HEK293 (cell line): Measurements from ENCODE around the gene CERS5.

Source experiments
- BCL11A ChIP-seq: fragments of 450-650 bp; formaldehyde crosslinking; IDR thresholded peaks from 2 replicates; pipeline ENCODE4 v1.5.1; 2016; ENCODE audit warnings: low read depth, missing biosample characterization, missing genetic modification characterization
- BCL11B ChIP-seq: fragments of 450-650 bp; formaldehyde crosslinking; IDR thresholded peaks from 2 replicates; pipeline ENCODE4 v1.5.1; 2016; ENCODE audit warnings: low read depth, missing biosample characterization, missing genetic modification characterization
- ZNF350 ChIP-seq: fragments of 450-650 bp; formaldehyde crosslinking; IDR thresholded peaks from 2 replicates; pipeline ENCODE4 v1.5.0; 2017; ENCODE audit warnings: missing biosample characterization, mild to moderate bottlenecking, missing genetic modification characterization
- ZNF37A ChIP-seq: fragments of 450-650 bp; IDR thresholded peaks from 2 replicates; pipeline ENCODE4 v1.5.1; 2018; ENCODE audit warnings: missing biosample characterization, missing genetic modification characterization
- ZNF423 ChIP-seq: fragments of 450-650 bp; formaldehyde crosslinking; IDR thresholded peaks from 2 replicates; pipeline ENCODE4 v1.5.1; 2016; ENCODE audit warnings: missing biosample characterization, missing genetic modification characterization
- TF ChIP-seq, protein P1 (sequence below): fragments of 450-650 bp; formaldehyde crosslinking; IDR thresholded peaks from 2 replicates; pipeline ENCODE4 v1.5.1; 2016; ENCODE audit warnings: missing biosample characterization, missing genetic modification characterization
- TF ChIP-seq, protein P2 (sequence below): fragments of 450-650 bp; formaldehyde crosslinking; IDR thresholded peaks from 2 replicates; pipeline ENCODE4 v1.5.1; 2016; ENCODE audit warnings: missing biosample characterization, missing genetic modification characterization, low read depth
- TF ChIP-seq, protein P3 (sequence below): IDR thresholded peaks from 2 replicates; pipeline ENCODE4 v1.6.1; 2011; ENCODE audit warnings: mild to moderate bottlenecking, low read depth, low read length, borderline replicate concordance

DNA sequence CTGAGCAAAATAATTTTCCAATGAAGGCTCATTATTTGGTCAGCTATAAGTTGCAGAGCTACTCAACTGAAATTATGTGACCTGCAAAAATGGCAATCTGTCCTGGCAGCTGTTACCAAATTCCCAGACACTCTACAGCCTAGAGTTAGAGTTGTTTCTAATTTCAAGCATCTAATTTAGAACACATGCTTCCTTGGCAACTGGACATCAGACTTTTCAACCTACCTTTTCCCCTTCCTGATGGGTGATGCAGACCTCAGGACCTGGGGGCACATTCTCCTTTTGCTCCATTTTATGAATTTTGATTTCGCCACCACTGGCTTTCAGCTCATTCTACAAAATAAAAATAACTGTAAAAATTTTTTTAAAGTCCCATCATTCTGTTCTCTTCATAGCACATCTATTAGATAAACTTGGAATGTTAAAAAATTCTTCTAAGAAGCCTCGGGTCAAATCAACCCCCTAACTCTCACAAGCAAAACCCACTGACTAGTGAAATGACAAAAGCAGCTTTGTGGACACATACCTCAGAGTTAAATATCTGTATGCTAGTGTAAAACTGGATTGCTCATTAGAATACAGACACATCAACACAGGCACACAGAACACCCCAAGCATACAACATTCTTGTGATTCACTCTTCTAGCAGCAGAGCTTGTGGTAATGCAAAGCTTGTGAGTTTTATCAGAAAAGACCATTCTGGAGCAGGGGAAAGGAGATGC, 33.5 kb upstream of the CERS5 start:
- no peak for TF ChIP-seq ZNF350
- TF ChIP-seq ZNF423 (tag by site-specific recombination), result no peak
- TF ChIP-seq, protein P1, sequence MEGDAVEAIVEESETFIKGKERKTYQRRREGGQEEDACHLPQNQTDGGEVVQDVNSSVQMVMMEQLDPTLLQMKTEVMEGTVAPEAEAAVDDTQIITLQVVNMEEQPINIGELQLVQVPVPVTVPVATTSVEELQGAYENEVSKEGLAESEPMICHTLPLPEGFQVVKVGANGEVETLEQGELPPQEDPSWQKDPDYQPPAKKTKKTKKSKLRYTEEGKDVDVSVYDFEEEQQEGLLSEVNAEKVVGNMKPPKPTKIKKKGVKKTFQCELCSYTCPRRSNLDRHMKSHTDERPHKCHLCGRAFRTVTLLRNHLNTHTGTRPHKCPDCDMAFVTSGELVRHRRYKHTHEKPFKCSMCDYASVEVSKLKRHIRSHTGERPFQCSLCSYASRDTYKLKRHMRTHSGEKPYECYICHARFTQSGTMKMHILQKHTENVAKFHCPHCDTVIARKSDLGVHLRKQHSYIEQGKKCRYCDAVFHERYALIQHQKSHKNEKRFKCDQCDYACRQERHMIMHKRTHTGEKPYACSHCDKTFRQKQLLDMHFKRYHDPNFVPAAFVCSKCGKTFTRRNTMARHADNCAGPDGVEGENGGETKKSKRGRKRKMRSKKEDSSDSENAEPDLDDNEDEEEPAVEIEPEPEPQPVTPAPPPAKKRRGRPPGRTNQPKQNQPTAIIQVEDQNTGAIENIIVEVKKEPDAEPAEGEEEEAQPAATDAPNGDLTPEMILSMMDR (tag by site-specific recombination), result no peak
- TF ChIP-seq, protein P2, sequence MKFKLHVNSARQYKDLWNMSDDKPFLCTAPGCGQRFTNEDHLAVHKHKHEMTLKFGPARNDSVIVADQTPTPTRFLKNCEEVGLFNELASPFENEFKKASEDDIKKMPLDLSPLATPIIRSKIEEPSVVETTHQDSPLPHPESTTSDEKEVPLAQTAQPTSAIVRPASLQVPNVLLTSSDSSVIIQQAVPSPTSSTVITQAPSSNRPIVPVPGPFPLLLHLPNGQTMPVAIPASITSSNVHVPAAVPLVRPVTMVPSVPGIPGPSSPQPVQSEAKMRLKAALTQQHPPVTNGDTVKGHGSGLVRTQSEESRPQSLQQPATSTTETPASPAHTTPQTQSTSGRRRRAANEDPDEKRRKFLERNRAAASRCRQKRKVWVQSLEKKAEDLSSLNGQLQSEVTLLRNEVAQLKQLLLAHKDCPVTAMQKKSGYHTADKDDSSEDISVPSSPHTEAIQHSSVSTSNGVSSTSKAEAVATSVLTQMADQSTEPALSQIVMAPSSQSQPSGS (tag by site-specific recombination), result no peak
- TF ChIP-seq BCL11B (tag by site-specific recombination), result no peak
- TF ChIP-seq ZNF37A (tag by site-specific recombination), result no peak
- TF ChIP-seq, protein P3, sequence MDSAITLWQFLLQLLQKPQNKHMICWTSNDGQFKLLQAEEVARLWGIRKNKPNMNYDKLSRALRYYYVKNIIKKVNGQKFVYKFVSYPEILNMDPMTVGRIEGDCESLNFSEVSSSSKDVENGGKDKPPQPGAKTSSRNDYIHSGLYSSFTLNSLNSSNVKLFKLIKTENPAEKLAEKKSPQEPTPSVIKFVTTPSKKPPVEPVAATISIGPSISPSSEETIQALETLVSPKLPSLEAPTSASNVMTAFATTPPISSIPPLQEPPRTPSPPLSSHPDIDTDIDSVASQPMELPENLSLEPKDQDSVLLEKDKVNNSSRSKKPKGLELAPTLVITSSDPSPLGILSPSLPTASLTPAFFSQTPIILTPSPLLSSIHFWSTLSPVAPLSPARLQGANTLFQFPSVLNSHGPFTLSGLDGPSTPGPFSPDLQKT, result no peak
- no peak for TF ChIP-seq BCL11A (tag by site-specific recombination)
